CD1c-positive myeloid dendritic cell (primary cell): ENCODE data around the gene SAA2.
"Not testable (repeated sequence)": the region's sequence is repeated elsewhere in the genome, so short reads cannot be mapped to it uniquely, and the experiment has no call there.

Source experiments
- DNase-seq: peaks from one replicate; pipeline ENCODE4 v3.0.0-alpha.2; 2016; ENCODE audit errors: extremely low spot score

The SAA2 gene

GRCh38 chr11:18248561-18248960 is at the start of gene SAA2:
TSS of gene SAA2 (minus strand) at chr11:18248668. CDS start at chr11:18248011, 657 bp downstream.
- DNase-seq, result no peak

DNA sequence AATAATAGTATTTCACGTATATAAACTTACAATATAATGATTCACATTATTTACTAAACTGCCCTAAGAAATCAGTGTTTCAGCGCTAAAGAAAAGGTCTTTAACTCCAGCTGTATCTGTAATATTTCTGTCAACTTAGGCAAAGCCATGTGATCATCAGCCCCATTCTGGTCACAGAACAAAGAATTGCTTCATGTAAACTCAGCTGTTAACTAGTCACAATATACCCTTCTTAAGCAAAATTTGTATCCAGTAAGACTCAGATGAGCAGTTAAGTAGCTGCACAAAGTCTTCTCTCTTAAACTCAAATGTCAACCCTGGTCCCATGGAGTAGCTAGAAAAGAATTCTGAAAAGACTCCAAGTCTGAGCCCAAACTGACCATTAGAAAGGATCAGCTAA is 46.8 kb upstream of the SAA2 start:
- DNase-seq, result no peak

- no peak for DNase-seq
Observed at GRCh38 chr11:18294862-18295261, 46.4 kb upstream of the SAA2 start.

- DNase-seq, result no peak
Observed at GRCh38 chr11:18288911-18289310, 40.4 kb upstream of the SAA2 start.

GRCh38 chr11:18285841-18286240 is 37.4 kb upstream of the SAA2 start:
- DNase-seq, result no peak

- peak; percentile 12 for DNase-seq
Observed at GRCh38 chr11:18282626-18283025, 34.2 kb upstream of the SAA2 start.

- peak; percentile 52 for DNase-seq
Observed at GRCh38 chr11:18280438-18281045, 32.1 kb upstream of the SAA2 start.

- peak; percentile 85 for DNase-seq
Observed at GRCh38 chr11:18277565-18278271, 29.2 kb upstream of the SAA2 start.

- no peak for DNase-seq
Observed at GRCh38 chr11:18271206-18271605, 22.7 kb upstream of the SAA2 start.

DNA sequence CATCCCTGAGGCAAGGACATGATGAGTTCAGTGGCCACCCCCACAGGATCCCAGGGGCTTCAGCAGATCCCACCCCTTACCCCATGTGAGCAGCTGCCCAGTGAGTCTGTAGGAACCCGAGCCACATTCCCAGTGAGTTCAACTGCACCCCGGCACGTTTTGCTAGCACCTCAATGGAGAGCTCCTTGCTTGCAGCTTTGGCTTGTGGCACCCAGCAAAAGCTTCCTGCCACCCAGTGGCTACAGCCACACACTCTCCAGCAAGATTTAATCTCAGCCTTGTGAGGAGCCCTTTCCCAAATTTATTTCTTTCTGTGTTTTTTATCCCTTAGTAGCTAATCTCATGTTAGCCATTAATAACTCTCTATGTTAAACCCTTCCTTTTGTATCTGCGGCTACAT is 21.6 kb upstream of the SAA2 start:
- no peak for DNase-seq

GRCh38 chr11:18269252-18269651 is 20.8 kb upstream of the SAA2 start:
- DNase-seq, result not testable (repeated sequence)

DNA sequence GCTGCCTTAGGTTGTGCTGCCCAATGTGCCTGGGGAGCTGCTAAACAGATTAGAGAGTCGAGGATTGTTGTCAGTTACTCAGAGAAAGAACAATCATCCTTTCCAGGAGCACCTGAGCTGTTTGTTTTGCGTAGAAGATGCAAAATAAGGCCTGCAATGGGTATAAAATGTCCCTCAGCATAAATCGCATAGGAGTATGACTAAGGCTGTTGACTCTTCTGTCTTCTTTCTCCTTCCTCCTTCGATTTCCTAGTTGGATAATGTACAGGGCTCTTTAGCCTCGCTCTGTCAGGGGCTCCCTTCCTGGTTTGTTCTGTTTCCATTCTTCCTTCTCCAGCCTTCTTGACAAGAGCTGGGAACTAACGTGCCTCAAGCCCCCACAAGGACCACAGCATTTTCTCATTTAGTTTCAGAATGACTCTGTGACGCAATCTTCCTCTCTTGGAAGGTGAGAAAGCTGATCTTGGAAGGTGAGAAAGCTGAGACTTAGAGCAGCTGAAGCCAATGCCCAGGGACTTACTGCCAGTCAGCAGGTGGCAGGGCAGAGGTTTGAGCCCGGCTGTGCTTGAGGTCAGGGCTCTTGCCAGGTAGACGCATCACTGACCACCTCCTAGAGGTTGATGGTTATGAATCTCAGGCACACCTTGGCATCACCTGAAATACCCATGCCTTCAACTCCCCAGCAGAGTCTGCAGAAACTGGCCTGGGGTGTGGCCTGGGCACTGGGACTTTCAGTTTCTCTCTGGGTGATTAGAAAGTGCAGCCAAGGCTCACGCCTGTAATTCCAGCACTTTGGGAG is 19.1 kb upstream of the SAA2 start:
- not testable (repeated sequence) for DNase-seq

DNA sequence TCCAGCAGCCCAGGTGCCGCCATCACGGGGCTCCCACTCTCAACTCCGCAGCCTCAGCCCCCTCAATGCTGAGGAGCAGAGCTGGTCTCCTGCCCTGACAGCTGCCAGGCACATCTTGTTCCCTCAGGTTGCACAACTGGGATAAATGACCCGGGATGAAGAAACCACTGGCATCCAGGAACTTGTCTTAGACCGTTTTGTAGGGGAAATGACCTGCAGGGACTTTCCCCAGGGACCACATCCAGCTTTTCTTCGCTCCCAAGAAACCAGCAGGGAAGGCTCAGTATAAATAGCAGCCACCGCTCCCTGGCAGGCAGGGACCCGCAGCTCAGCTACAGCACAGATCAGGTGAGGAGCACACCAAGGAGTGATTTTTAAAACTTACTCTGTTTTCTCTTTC is 17.5 kb upstream of the SAA2 start, which contains the start of gene SAA1:
Gene SAA1 (plus strand): TSS at position 316 of the 400 bp plus-strand sequence. CDS start 624 bp downstream, outside the sequence.
- DNase-seq, result no peak

GRCh38 chr11:18264677-18265555 is 16.4 kb upstream of the SAA2 start:
- DNase-seq, result no peak

DNA sequence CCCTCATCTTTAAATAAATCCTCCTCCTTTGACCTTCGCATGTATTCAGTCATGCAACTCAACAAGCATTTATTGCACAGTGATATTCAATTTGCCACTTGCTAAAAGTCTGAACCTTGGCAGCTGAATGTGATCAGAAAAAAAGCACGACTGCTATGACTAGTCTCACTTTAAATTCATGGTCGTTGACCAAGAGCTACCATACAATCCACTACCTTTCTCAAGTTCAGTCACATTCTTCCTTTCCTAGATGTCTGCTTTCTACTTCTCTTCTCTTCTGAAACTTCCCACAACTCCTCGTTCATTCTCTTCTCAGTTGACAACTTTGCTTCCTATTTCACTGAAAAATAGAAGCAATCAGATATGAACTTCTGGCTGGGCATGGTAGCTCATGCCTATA is 15.6 kb upstream of the SAA2 start:
- DNase-seq, result no peak

DNA sequence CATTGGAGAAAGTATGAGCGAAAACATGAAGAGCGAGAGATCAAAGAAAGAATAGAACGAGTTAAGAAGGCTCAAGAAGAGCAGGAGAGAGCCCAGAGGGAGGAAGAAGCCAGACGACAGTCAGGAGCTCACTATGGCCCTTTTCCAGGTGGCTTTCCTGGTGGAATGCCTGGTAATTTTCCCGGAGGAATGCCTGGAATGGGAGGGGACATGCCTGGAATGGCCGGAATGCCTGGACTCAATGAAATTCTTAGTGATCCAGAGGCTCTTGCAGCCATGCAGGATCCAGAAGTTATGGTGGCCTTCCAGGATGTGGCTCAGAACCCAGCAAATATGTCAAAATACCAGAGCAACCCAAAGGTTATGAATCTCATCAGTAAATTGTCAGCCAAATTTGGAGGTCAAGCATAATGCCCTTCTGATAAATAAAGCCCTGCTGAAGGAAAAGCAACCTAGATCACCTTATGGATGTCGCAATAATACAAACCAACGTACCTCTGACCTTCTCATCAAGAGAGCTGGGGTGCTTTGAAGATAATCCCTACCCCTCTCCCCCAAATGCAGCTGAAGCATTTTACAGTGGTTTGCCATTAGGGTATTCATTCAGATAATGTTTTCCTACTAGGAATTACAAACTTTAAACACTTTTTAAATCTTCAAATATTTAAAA is 14.3 kb upstream of the SAA2 start:
- not testable (repeated sequence) for DNase-seq

DNA sequence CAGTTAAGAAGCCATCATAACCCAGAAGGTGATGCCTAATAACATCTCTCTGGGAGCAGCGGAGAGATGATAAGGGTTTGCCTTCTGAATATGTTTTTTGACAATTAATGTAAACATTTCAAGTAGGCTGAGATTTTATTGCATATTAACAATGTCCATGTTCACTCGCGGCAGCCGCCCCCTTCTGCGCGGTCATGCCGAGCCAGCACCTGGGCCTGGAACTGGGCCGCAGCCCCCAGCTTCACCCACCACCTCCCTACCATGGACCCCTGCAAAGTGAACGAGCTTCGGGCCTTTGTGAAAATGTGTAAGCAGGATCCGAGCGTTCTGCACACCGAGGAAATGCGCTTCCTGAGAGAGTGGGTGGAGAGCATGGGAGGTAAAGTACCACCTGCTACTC is 13.3 kb upstream of the SAA2 start:
- no peak for DNase-seq

DNA sequence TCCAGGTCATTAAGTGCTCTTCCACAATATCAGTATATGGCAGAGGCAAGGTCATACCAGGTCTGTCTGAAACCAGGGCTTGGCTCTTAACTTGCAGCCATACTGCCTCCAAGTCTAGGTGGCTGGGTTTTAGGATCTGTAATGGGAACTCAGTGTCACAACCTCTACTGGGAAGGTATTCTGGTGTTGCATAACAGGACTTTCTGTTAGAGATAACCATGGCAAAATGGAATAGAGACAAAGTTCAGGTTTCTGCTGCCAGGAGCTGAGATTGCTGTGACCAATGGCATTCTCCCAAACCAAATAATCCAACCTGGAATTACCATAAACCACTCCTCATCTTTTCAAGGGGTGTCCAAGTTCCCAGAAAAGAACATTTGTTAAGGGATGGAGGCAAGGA is 10.8 kb upstream of the SAA2 start:
- DNase-seq, result no peak

GRCh38 chr11:18254781-18255361 is 6.4 kb upstream of the SAA2 start:
- DNase-seq, result no peak

GRCh38 chr11:18253778-18254338 is 5.4 kb upstream of the SAA2 start:
- no peak for DNase-seq
